ES-I3 (cell line): Measurements from ENCODE around the gene CYTH2.

Source experiments
- H3K36me3 ChIP-seq: 2 replicates; pipeline ENCODE4 v1.6.1; 2013; ENCODE audit warnings: mild to moderate bottlenecking, low read length, control low read depth, moderate library complexity; ENCODE audit not compliant: insufficient read depth
- H3K4me1 ChIP-seq: 2 replicates; pipeline ENCODE4 v1.6.1; 2013; ENCODE audit warnings: mild to moderate bottlenecking, control low read depth, low read length; ENCODE audit not compliant: insufficient read depth
- H3K9ac ChIP-seq: 2 replicates; pipeline ENCODE4 v1.6.1; 2013; ENCODE audit warnings: low read depth, mild to moderate bottlenecking, low read length, moderate library complexity
- H3K9me3 ChIP-seq: 2 replicates; pipeline ENCODE4 v1.6.1; 2013; ENCODE audit warnings: mild to moderate bottlenecking, low read length, moderate library complexity; ENCODE audit not compliant: control insufficient read depth, insufficient read depth

CYTH2 gene

GRCh38 chr19:48501494-48502349, 32.6 kb downstream of the CYTH2 start:
- no peaks in the 10 kb centered on the region; the same call in 1 of the 2 replicates for H3K4me1 ChIP-seq
- peak overlapping the region; percentile 75 for H3K9ac ChIP-seq
- no peaks in the 10 kb centered on the region for H3K36me3 ChIP-seq
- no peaks in the 10 kb centered on the region for H3K9me3 ChIP-seq

GRCh38 chr19:48502350-48503018, 33.3 kb downstream of the CYTH2 start:
- Histone ChIP-seq H3K9ac (peak overlapping the region; percentile 64; the same call in 1 of the 2 replicates), H3K36me3 (no peaks in the 10 kb centered on the region), H3K9me3 (no peaks in the 10 kb centered on the region), H3K4me1 (no peaks in the 10 kb centered on the region; the same call in 1 of the 2 replicates)

- Histone ChIP-seq H3K36me3 (no peaks in the 10 kb centered on the region), H3K9me3 (no peaks in the 10 kb centered on the region), H3K4me1 (no peaks in the 10 kb centered on the region; the same call in 1 of the 2 replicates), H3K9ac (no peak overlapping the region)
Observed at GRCh38 chr19:48506138-48506733, 37.1 kb downstream of the CYTH2 start.

DNA sequence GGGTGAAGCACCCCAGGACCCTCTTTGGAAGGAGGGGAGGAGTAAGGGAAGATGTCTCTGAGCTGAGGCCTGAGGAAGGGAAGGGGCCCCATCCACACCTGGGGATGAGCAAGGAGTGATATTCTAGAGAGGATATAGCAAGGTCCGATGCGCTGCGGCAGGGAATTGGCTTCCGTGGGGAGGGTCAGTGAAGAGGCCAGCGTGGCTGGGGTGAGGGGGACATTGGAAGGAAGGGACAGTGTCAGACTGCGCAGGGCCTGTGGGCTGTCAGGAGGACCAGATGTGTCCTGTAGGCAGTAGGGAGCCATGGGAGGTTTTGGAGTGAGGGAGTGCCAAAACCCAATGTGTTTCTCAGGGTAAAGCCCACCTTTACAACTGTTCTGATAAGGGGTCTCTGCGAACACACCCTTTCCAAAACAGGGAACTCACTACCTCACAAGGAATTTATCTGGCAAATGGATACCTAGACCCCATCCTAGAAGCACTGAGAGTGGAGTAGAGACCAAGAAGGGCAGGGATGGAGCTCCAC, 38.8 kb downstream of the CYTH2 start:
- no peaks in the 10 kb centered on the region; the same call in 1 of the 2 replicates for H3K4me1 ChIP-seq
- no peaks in the 10 kb centered on the region for H3K9me3 ChIP-seq
- no peaks in the 10 kb centered on the region for H3K36me3 ChIP-seq
- no peak overlapping the region for H3K9ac ChIP-seq

DNA sequence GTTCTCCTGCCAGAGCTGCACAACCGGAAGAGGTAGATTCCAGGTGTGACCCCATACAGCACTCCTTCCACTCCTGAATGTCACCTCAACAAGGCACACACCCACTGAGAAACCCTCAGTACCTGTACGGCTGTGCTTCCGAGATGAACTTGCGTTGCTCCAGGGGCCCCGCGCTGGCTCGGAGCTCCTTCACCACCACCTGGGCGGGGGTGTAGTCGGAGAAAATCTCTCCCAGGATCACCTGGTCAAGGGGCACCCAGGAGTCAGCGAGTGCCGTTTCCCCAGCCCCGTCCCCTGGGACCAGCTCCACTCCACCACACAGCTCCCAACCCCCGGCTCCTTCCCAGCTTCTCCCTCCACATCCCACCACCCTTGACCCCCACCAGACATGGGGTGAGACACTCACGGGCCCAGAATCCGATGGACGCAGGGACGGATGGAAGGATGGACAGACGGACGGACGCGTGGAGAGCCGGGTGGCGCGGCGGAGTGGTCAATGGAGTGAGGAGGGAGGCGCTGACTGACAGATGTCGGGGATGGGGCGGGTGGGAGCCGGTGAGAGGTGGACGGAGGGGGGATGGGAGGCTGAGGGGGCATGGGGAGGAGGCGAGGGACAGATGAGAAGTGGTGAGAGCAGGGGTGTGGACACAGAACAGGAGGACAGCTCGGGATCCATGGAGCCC, 39.7 kb downstream of the CYTH2 start:
- Histone ChIP-seq H3K4me1 (no peaks in the 10 kb centered on the region; the same call in 1 of the 2 replicates), H3K9ac (no peak overlapping the region; the same call in 1 of the 2 replicates), H3K9me3 (no peaks in the 10 kb centered on the region), H3K36me3 (no peaks in the 10 kb centered on the region)

- H3K9ac ChIP-seq = peak overlapping the region; percentile 46; the same call in 1 of the 2 replicates
- no peaks in the 10 kb centered on the region for H3K9me3 ChIP-seq
- H3K4me1 ChIP-seq = peaks cover 3% of the 10 kb centered on the region; the same call in 1 of the 2 replicates
- H3K36me3 ChIP-seq = no peaks in the 10 kb centered on the region
Observed at GRCh38 chr19:48509467-48510194, 40.5 kb downstream of the CYTH2 start.

GRCh38 chr19:48510421-48511268, 41.5 kb downstream of the CYTH2 start:
- Histone ChIP-seq H3K9ac (peak overlapping the region; percentile 46; the same call in 1 of the 2 replicates), H3K4me1 (peaks cover 3% of the 10 kb centered on the region; the same call in 1 of the 2 replicates), H3K9me3 (no peaks in the 10 kb centered on the region), H3K36me3 (no peaks in the 10 kb centered on the region)

DNA sequence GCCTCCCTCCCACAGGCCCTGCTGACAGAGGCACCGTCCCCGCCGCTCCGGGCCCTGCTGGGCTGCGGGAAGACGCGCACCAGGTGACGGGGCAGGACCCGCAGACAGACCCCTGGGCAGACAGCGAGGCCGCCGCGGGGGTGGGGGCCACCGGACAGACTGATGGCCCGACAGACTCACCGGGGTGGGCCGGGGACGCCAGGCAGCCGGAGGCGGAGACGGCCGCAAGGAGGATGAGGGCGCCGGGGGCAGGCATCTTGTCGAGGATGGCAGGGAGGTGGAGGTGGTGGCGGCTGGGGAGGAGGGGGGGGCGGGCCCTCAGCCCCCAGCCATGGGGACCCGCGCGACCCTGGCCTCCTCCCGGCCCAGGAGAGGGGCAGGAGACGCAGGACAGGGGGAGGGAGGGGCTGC, 42.2 kb downstream of the CYTH2 start:
- H3K9me3 ChIP-seq = no peaks in the 10 kb centered on the region
- H3K36me3 ChIP-seq = no peaks in the 10 kb centered on the region
- peaks cover 4% of the 10 kb centered on the region; the same call in 1 of the 2 replicates for H3K4me1 ChIP-seq
- H3K9ac ChIP-seq = peak overlapping the region; percentile 22; the same call in 1 of the 2 replicates

DNA sequence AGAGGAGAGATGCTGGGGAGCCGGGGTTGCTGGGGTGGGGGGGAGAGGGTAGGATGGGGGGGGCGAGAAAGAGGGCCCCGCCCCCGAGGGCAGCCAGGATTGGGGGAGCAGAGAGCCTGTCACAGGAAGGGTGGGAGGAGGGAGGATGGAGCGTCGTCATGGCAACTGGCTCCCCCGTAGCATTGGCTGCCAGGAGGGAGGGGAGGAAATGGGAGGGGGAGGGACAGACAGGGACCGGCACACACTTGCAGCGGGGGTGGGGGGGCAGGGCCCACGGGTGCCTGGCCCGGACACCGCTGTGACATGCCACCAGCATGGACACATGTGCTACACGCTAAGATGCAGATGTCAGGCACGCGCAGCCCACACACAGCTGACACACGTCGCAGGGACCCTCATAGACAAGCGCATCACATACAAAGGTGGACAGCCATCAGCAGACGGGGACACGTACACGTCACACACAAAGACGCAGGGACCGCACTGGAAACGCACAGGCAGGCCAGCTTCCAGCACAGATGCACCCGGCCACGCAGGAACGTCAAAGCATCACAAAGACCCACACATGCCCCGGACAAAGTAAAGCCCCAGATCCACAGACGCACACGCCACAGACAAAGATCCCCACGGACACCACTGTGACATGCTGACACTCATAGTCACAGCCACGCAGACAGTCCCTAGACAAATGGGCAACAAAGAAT, 42.8 kb downstream of the CYTH2 start, which contains the start of gene LMTK3:
TSS of gene LMTK3 (minus strand) at position 36 of the 704 bp plus-strand sequence. CDS start 259 bp downstream, outside the sequence.
- H3K36me3 ChIP-seq = no peaks in the 10 kb centered on the region
- H3K9me3 ChIP-seq = no peaks in the 10 kb centered on the region
- peaks cover 8% of the 10 kb centered on the region; the same call in 1 of the 2 replicates for H3K4me1 ChIP-seq
- peak within 1 kb of the TSS; percentile 46; the same call in 1 of the 2 replicates for H3K9ac ChIP-seq

GRCh38 chr19:48512504-48513288, 43.5 kb downstream of the CYTH2 start:
- Histone ChIP-seq H3K9me3 (no peaks in the 10 kb centered on the region), H3K9ac (no peak overlapping the region), H3K4me1 (peaks cover 8% of the 10 kb centered on the region; the same call in 1 of the 2 replicates), H3K36me3 (no peaks in the 10 kb centered on the region)

DNA sequence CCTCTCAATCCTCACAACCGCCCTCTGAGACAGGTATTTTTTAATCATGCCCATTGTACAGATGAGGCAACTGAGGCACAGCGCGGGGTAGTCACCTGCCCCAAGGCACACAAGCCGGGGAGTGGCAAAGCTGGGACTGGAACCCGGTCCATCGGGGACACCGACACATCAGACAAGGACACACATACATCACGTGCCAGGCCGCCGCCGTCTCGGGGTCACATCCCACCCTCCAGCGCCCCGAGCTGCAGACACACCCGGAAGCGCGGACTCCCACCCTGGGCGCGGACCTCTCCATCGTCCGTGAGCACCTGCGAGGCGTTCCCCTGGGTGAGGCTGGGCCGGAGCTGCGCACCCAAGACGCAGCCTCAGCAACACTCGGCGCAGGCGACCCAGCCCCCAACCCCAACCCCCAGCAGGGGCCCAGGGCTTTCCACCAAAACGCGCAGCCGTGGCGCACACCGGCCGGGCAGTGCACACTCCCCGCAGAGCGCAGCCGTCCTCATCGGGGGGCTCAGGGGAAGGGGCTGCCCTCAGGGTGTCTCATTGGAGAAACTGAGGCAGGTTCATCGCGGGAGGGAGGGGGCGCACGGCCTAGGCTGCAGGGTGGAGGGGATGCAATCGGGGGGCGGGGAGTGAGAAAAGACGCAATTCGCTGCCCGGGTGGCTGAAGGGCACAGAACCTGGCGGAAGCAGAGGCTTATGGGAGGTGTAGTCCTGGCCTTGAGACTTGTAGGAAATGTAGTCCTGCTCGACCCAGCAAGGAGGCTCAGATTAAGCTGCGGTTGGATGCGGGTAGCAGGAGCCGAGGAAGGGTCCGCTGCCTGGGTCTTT, 44.3 kb downstream of the CYTH2 start:
- peak overlapping the region; percentile 52; the same call in 1 of the 2 replicates for H3K9ac ChIP-seq
- peaks cover 15% of the 10 kb centered on the region; the same call in 1 of the 2 replicates for H3K4me1 ChIP-seq
- no peaks in the 10 kb centered on the region for H3K9me3 ChIP-seq
- H3K36me3 ChIP-seq = no peaks in the 10 kb centered on the region
